GM12872 (cell line): ENCODE results near the gene PNLIPRP1.

Experiments
- CTCF ChIP-seq: IDR thresholded peaks from 3 replicates; pipeline ENCODE4 v1.5.1; 2011; ENCODE audit warnings: low read depth, mild to moderate bottlenecking, low read length, moderate library complexity; ENCODE audit not compliant: insufficient read depth

Gene PNLIPRP1

DNA sequence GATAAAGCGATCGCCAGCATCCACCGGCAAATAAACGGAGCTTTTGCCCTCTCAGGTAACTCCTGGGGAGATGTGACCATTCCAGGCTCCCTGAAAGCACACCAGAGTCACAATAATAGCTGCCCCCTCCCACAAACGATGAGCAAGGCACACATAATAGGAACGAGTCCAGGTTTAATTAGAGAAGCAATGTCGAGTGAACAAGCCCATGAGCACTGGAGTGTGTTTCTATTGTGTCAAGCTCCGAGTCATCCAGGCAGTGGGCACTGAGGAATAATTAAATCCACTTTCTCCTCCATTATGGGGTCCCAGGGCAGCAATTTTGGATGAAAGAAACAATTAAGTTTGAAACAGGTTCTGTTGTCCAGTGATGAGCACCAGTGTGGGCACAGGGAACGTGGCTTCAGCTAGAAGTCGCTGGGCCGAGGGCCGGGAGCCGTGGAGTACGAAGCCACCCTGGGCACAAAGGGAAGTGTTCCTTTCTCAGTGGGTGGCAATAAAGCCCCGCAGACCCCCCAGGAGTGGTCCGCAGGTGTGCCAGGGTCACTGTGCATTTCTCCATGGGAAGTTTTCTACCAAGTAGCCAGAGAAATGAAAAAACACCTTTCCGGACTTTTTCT is 41.9 kb downstream of the PNLIPRP1 start:
- TF ChIP-seq CTCF: no peak

GRCh38 chr10:116633216-116633600 is 42.4 kb downstream of the PNLIPRP1 start:
- TF ChIP-seq CTCF: no peak

GRCh38 chr10:116634126-116634975 is 43.6 kb downstream of the PNLIPRP1 start:
- TF ChIP-seq CTCF: no peak

GRCh38 chr10:116636385-116636784 is 45.6 kb downstream of the PNLIPRP1 start:
- TF ChIP-seq CTCF: no peak

- no peak for TF ChIP-seq CTCF
Observed at GRCh38 chr10:116636976-116637375, 46.2 kb downstream of the PNLIPRP1 start.

DNA sequence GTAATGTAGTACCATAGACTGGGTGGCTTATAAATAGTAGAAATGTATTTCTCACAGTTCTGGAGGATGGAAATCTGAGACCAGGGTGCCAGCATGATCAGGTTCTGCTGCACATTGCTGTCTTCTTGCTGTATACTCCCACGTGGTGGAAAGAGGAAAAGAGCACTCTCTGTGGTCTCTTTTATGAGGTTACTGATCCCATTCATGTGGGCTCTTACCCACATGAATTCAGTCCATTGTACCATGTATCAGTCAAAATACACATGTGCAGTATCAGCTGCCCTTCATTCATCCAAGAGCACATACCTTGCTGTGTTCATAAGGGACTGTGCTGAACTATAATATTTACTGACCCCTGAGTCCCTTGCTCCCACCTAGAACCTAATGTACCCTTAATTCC is 47.1 kb downstream of the PNLIPRP1 start:
- no peak for TF ChIP-seq CTCF

- no peak for TF ChIP-seq CTCF
Observed at GRCh38 chr10:116646502-116646901, 55.7 kb downstream of the PNLIPRP1 start.
